ENCODE data around the gene PRKN.

The PRKN gene

GRCh38 chr6:161586887-161587286 lies 1140.7 kb downstream of the PRKN start (continued):
- TF ChIP-seq ZNF274 (IDR thresholded peaks at IDR 0.05; ENCODE audit: low read length) (no peak), ZNF274 (tag by site-specific recombination; IDR thresholded peaks at IDR 0.05; ENCODE audit: borderline replicate concordance) (no peak), ZNF404 (tag by site-specific recombination; IDR thresholded peaks at IDR 0.05) (no peak), BCL11B (tag by site-specific recombination; IDR thresholded peaks at IDR 0.05; ENCODE audit: low read depth) (peak; percentile 33; the same call in 1 of the 2 replicates), ZNF571 (tag by site-specific recombination; IDR thresholded peaks at IDR 0.05) (no peak), ZNF654 (tag by site-specific recombination; IDR thresholded peaks at IDR 0.05; ENCODE audit: low read depth) (no peak), PRDM6 (tag by site-specific recombination; IDR thresholded peaks at IDR 0.05) (peak; percentile 75), ZNF701 (tag by site-specific recombination; IDR thresholded peaks at IDR 0.05) (no peak), ZNF362 (tag by site-specific recombination; IDR thresholded peaks at IDR 0.05) (no peak), ZNF629 (tag by site-specific recombination; IDR thresholded peaks at IDR 0.05) (no peak), ZNF473 (tag by site-specific recombination; IDR thresholded peaks at IDR 0.05) (no peak), ZNF16 (tag by site-specific recombination; IDR thresholded peaks at IDR 0.05; ENCODE audit: low read depth) (peak; percentile 48; the same call in 1 of the 2 replicates), ZNF433 (tag by site-specific recombination; IDR thresholded peaks at IDR 0.05; ENCODE audit: low read depth) (no peak), ZNF169 (tag by site-specific recombination; IDR thresholded peaks at IDR 0.05) (no peak), ZNF785 (tag by site-specific recombination; IDR thresholded peaks at IDR 0.05) (no peak), SALL2 (tag by site-specific recombination; IDR thresholded peaks at IDR 0.05; ENCODE audit: borderline replicate concordance) (no peak), ZNF133 (tag by site-specific recombination; IDR thresholded peaks at IDR 0.05) (no peak), ZFP3 (tag by site-specific recombination; IDR thresholded peaks at IDR 0.05; ENCODE audit: low read depth) (no peak), ZSCAN18 (tag by site-specific recombination; IDR thresholded peaks at IDR 0.05) (no peak), ZNF768 (tag by site-specific recombination; IDR thresholded peaks at IDR 0.05) (no peak), WT1 (tag by site-specific recombination; IDR thresholded peaks at IDR 0.05) (peak; percentile 97), PRDM10 (tag by site-specific recombination; IDR thresholded peaks at IDR 0.05) (no peak), ZNF324 (tag by site-specific recombination; IDR thresholded peaks at IDR 0.05) (no peak), REPIN1 (tag by site-specific recombination; IDR thresholded peaks at IDR 0.05; ENCODE audit: low read depth) (no peak), MEIS1 (CRISPR knock-in tag; IDR thresholded peaks at IDR 0.05; ENCODE audit: borderline replicate concordance) (peak; percentile 84), ZNF335 (tag by site-specific recombination; conservative IDR thresholded peaks at IDR 0.05) (no peak), KLF17 (tag by site-specific recombination; IDR thresholded peaks at IDR 0.05) (no peak), ZSCAN5A (tag by site-specific recombination; IDR thresholded peaks at IDR 0.05) (no peak), ZNF658 (tag by site-specific recombination; IDR thresholded peaks at IDR 0.05) (no peak), OSR2 (tag by site-specific recombination; IDR thresholded peaks at IDR 0.05) (peak; percentile 93), ZNF777 (tag by site-specific recombination; IDR thresholded peaks at IDR 0.05; ENCODE audit: borderline replicate concordance) (no peak), YY1 (tag by site-specific recombination; IDR thresholded peaks at IDR 0.05) (peak; percentile 66; the same call in 1 of the 2 replicates), ZNF530 (tag by site-specific recombination; IDR thresholded peaks at IDR 0.05; ENCODE audit: low read depth) (no peak)
